OCI-LY1 (cell line): Measurements from ENCODE around the gene ZNF132.

Source experiments
- H2AFZ ChIP-seq: fragments of 200-600 bp; sonication (generic), shearing (Covaris generic); 2 replicates; pipeline ENCODE4 v1.6.0; 2014; ENCODE audit warnings: antibody characterized with exemption, mild to moderate bottlenecking, low read length
- H3F3A ChIP-seq: fragments of 200-600 bp; sonication (generic), shearing (Covaris generic); 2 replicates; pipeline ENCODE4 v1.6.0; 2014; ENCODE audit warnings: mild to moderate bottlenecking, antibody characterized with exemption, low read length, moderate library complexity; ENCODE audit not compliant: insufficient read depth
- H3K27ac ChIP-seq: fragments of 200-600 bp; sonication (generic); 2 replicates; pipeline ENCODE4 v1.5.1; 2014; ENCODE audit warnings: low read length, mixed run types, mild to moderate bottlenecking, low read depth; ENCODE audit not compliant: poor library complexity, severe bottlenecking
- H3K27me3 ChIP-seq: fragments of 200-600 bp; sonication (generic); 2 replicates; pipeline ENCODE4 v1.6.0; 2014; ENCODE audit warnings: antibody characterized with exemption, mild to moderate bottlenecking, low read length, moderate library complexity; ENCODE audit not compliant: insufficient read depth
- H3K36me3 ChIP-seq: fragments of 200-600 bp; sonication (generic); 2 replicates; pipeline ENCODE4 v1.6.1; 2014; ENCODE audit warnings: mild to moderate bottlenecking, antibody characterized with exemption, low read length, moderate library complexity, mixed read lengths; ENCODE audit not compliant: insufficient read depth
- H3K4me1 ChIP-seq: fragments of 200-600 bp; sonication (generic); 2 replicates; pipeline ENCODE4 v1.5.1; 2014; ENCODE audit warnings: mild to moderate bottlenecking, low read length, moderate library complexity; ENCODE audit not compliant: insufficient read depth, severe bottlenecking
- H3K4me2 ChIP-seq: fragments of 200-600 bp; sonication (generic), shearing (Covaris generic); 2 replicates; pipeline ENCODE4 v1.6.1; 2014; ENCODE audit warnings: low read length
- H3K4me3 ChIP-seq: fragments of 200-600 bp; sonication (generic); 2 replicates; pipeline ENCODE4 v1.5.1; 2014; ENCODE audit warnings: low read length, low read depth, mild to moderate bottlenecking, mixed read lengths; ENCODE audit not compliant: poor library complexity, severe bottlenecking
- H3K79me2 ChIP-seq: fragments of 200-600 bp; shearing (Covaris generic); 2 replicates; pipeline ENCODE4 v1.6.1; 2016; ENCODE audit warnings: mixed run types, low read length, mixed read lengths; ENCODE audit not compliant: insufficient read depth
- H3K9ac ChIP-seq: fragments of 200-600 bp; sonication (generic), shearing (Covaris generic); 2 replicates; pipeline ENCODE4 v1.6.1; 2014; ENCODE audit warnings: mild to moderate bottlenecking, low read length, mixed read lengths
- H3K9me2 ChIP-seq: fragments of 200-600 bp; sonication (generic), shearing (Covaris generic); 2 replicates; pipeline ENCODE4 v1.6.1; 2014; ENCODE audit warnings: low read depth, mild to moderate bottlenecking, low read length, mixed read lengths
- H3K9me3 ChIP-seq: fragments of 200-600 bp; shearing (Covaris generic); 2 replicates; pipeline ENCODE4 v1.6.1; 2014; ENCODE audit warnings: low read length, mixed read lengths
- H4K20me1 ChIP-seq: fragments of 200-600 bp; sonication (generic), shearing (Covaris generic); 2 replicates; pipeline ENCODE4 v1.6.0; 2016; ENCODE audit warnings: mild to moderate bottlenecking, low read length; ENCODE audit not compliant: insufficient read depth
- EZH2 ChIP-seq: fragments of 200-600 bp; sonication (generic), shearing (Covaris generic); IDR thresholded peaks from 2 replicates; pipeline ENCODE4 v1.8.0; 2017; ENCODE audit warnings: borderline replicate concordance, mixed run types, mild to moderate bottlenecking, antibody characterized with exemption, low read length, moderate library complexity, mixed read lengths
- TF ChIP-seq, protein P1 (sequence below): fragments of 200-600 bp; sonication (generic), shearing (Covaris generic); IDR thresholded peaks from 2 replicates; pipeline ENCODE4 v1.5.1; 2017; ENCODE audit warnings: mild to moderate bottlenecking, antibody characterized with exemption, low read length, moderate library complexity, mixed read lengths

ZNF132 gene

GRCh38 chr19:58396691-58397532 is 43.0 kb downstream of the ZNF132 start:
- TF ChIP-seq, protein P1, sequence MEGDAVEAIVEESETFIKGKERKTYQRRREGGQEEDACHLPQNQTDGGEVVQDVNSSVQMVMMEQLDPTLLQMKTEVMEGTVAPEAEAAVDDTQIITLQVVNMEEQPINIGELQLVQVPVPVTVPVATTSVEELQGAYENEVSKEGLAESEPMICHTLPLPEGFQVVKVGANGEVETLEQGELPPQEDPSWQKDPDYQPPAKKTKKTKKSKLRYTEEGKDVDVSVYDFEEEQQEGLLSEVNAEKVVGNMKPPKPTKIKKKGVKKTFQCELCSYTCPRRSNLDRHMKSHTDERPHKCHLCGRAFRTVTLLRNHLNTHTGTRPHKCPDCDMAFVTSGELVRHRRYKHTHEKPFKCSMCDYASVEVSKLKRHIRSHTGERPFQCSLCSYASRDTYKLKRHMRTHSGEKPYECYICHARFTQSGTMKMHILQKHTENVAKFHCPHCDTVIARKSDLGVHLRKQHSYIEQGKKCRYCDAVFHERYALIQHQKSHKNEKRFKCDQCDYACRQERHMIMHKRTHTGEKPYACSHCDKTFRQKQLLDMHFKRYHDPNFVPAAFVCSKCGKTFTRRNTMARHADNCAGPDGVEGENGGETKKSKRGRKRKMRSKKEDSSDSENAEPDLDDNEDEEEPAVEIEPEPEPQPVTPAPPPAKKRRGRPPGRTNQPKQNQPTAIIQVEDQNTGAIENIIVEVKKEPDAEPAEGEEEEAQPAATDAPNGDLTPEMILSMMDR, result no peak
- TF ChIP-seq EZH2, result no peak
- no peak overlapping the region for H3K4me3 ChIP-seq
- H3K4me1 ChIP-seq, result peaks cover 10% of the 10 kb centered on the region

DNA sequence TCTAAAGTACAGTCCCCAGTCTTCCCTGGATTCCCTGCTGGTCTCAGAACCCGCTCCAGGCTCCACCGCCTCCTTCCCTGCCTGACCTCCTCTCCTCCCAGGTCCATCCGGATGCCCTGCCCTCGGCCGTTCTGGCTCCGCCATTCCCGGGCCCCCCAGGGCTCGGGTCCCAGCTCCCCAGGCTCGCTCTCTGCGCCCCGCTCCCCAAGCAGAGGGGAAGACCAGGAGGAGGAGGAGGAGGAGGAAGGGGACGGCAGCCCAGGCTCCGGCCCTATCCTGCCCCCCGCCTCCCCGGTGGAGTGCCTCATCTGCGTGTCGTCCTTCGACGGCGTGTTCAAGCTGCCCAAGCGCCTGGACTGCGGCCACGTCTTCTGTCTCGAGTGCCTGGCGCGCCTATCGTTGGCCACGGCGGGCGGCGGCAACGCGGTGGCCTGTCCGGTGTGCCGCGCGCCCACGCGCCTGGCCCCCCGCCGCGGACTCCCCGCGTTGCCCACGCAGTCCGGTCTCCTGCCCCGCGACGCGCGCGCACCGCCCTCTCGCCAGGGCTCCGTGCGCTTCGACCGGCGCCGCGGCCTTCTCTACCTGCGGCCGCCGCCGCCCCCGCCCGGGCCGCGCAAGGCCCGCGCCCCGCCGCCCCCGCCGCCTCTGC is 43.9 kb downstream of the ZNF132 start:
- Histone ChIP-seq H3K4me3 (no peak overlapping the region), H2AFZ (no peak overlapping the region), H4K20me1 (no peaks in the 10 kb centered on the region), H3K4me2 (no peak overlapping the region), H3K36me3 (peaks cover 49% of the 10 kb centered on the region), H3K9ac (no peak overlapping the region), H3K9me2 (no peaks in the 10 kb centered on the region), H3F3A (no peaks in the 10 kb centered on the region), H3K9me3 (no peaks in the 10 kb centered on the region), H3K79me2 (no peaks in the 10 kb centered on the region), H3K4me1 (peaks cover 6% of the 10 kb centered on the region), H3K27me3 (no peaks in the 10 kb centered on the region), H3K27ac (no peak overlapping the region)
- TF ChIP-seq, protein P1, result no peak
- no peak for TF ChIP-seq EZH2

More at GRCh38 chr19:58396691-58397532, 43.0 kb downstream of the ZNF132 start:
- Histone ChIP-seq H2AFZ (no peak overlapping the region), H3F3A (no peaks in the 10 kb centered on the region), H3K27me3 (no peaks in the 10 kb centered on the region), H3K9ac (no peak overlapping the region), H3K9me3 (no peaks in the 10 kb centered on the region), H4K20me1 (no peaks in the 10 kb centered on the region), H3K36me3 (peaks cover 41% of the 10 kb centered on the region), H3K79me2 (no peaks in the 10 kb centered on the region), H3K4me2 (no peak overlapping the region), H3K27ac (no peak overlapping the region), H3K9me2 (no peaks in the 10 kb centered on the region)

- TF ChIP-seq EZH2, result no peak
- TF ChIP-seq, protein P1, result no peak
- peaks cover 5% of the 10 kb centered on the region for H3K4me1 ChIP-seq
- no peak within 1 kb of the TSS for H3K27ac ChIP-seq
- H2AFZ ChIP-seq, result no peak within 1 kb of the TSS
- no peaks in the 10 kb centered on the region for H3K9me3 ChIP-seq
- H3K4me3 ChIP-seq, result no peak within 1 kb of the TSS
- H3K27me3 ChIP-seq, result no peaks in the 10 kb centered on the region
- no peaks in the 10 kb centered on the region for H3K79me2 ChIP-seq
- H3K36me3 ChIP-seq, result peaks cover 56% of the 10 kb centered on the region
- no peaks in the 10 kb centered on the region for H3F3A ChIP-seq
- no peak within 1 kb of the TSS for H3K4me2 ChIP-seq
- H3K9me2 ChIP-seq, result no peaks in the 10 kb centered on the region
- H4K20me1 ChIP-seq, result no peaks in the 10 kb centered on the region
- no peak within 1 kb of the TSS for H3K9ac ChIP-seq
Observed at GRCh38 chr19:58395220-58395978, 44.6 kb downstream of the ZNF132 start, which contains the start of gene RNF225. RNF225 (plus strand) TSS chr19:58395656; CDS start chr19:58396090, 434 bp downstream.
